GM18498 (cell line): Measurements from ENCODE around the gene FMN1.

Source experiments
- ATAC-seq: cut with Tn5 transposase; IDR thresholded peaks from one replicate; pipeline ENCODE4 v1.9.1; 2021; ENCODE audit warnings: mild to moderate bottlenecking, moderate library complexity; ENCODE audit not compliant: unreplicated experiment

FMN1 gene

GRCh38 chr15:33027306-33028035 is 167.0 kb downstream of the FMN1 start:
- no peak for ATAC-seq

DNA sequence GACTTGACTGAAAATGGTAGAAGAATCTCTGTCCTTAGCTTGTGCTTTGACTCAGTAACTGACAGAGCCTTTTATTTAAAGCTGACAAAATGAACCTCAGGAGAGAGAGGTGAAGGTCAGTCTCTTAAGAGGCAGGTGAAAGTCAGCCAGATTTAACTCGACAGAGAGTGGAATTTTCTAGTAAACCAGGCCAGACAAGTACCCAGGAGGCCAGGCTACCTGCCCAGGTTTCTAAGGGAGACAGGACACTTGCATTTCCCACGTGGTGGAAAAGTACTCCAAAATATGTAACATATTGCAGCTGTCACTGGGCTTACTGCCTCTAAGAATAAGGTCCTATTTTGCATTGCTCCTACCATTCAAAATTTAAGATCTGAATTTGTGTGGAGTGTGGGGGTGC is 167.9 kb downstream of the FMN1 start:
- no peak for ATAC-seq

GRCh38 chr15:33022629-33023028 is 171.9 kb downstream of the FMN1 start:
- no peak for ATAC-seq

DNA sequence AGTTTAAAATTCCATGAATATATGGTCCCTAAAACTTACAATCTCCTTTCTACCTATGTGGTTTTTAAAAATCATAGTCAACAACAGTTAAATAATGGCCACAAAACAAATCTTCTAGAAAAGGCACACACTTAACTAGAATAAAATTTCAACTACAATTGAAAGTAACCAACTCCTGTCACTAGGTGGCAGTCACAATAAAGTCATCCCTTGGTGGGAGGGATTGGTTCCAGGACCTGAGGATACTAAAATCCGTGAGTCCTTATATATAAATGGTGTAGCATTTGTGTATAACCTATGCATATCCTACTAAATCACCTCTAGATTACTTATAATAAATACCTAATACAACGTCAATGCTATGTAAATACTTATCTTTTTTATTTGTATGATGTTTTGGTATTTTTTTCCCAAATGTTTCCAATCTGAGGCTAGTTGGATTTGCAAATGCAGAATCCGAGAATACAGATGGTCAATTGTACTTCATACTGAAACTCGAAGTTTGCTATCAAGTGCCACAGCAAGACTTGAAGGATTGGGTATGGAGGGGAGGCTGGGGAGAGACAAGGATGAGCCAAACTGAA is 172.6 kb downstream of the FMN1 start:
- no peak for ATAC-seq

DNA sequence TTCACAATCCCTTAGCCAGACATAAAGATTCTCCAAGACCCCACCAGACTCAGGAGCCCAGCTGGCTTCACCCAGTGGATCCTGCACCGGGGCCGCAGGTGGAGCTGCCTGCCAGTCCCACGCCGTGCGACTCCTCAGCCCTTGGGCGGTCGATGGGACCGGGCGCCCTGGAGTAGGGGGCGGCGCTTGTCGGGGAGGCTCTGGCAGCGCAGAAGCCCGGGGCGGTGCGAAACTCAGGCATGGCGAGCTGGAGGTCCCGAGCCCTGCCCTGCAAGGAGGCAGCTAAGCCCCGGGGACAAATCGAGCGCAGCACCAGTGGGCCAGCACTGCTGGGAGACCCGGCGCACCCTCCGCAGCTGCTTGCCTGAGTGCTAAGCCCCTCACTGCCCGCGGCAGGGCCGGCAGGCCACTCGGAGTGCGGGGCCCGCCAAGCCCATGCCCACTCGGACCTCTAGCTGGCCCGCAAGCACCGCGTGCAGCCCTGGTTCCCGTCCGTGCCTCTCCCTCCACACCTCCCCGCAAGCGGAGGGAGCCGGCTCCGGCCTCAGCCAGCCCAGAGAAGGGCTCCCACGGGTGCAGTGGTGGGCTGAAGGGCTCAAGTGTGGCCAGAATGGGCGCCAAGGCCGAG is 175.0 kb downstream of the FMN1 start:
- ATAC-seq, result no peak

- no peak for ATAC-seq
Measured at GRCh38 chr15:33016405-33017024, 178.0 kb downstream of the FMN1 start.

- no peak for ATAC-seq
Measured at GRCh38 chr15:33014586-33014985, 179.9 kb downstream of the FMN1 start.

- ATAC-seq, result no peak
Measured at GRCh38 chr15:33013827-33014445, 180.6 kb downstream of the FMN1 start.

DNA sequence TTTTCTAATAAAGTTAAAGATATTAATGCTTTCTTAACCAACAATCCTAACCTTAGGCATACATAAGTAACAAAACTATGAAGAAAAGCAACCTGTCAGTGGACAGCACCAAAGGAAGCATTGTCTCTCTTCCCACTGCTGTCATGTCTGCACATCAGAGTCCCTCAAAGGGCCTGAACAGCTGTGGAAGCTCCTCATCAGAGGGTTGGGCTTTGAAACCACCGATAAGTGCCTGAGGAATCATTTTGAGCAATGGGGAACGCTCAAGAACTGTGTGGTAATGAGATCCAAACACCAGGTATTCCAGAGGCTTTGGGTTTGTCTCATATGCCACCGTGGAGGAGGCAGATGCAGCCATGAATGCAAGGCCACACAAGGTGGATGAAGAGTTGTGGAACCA is 182.5 kb downstream of the FMN1 start:
- no peak for ATAC-seq

DNA sequence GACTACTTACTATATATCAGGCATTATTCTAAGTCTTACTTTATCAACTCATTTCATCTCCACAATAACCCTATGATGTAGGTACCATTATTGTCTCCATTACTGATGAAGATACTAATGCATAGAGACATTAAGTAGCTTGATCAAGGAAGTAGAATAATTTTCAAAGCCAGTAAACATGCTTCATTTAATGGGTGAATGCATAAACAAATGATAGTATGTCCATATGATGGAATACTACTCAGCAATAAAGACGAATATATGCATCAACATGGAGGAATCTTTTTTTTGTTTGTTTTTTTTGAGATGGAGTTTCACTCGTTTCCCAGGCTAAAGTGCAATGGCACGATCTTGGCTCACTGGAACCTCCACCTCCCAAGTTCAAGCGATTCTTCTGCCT is 184.9 kb downstream of the FMN1 start:
- no peak for ATAC-seq

DNA sequence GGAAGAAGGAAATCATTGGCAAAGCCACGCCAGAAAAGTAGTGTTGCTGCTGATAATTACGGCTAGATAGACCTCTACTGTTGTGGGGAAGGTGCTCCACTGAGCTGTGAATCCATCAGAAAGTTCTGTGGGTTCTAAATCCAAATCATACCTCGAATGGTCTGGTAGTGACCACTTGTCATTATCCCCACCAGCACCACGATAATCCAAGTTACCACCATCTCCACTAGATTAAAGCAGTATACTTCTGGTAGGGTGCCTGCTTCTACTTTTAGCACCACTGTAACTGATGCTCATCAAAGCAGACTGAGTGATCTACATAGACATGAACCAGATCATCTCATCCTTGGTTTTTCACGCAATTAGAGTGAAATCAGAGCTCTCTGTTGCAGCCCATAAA is 185.5 kb downstream of the FMN1 start:
- no peak for ATAC-seq

- ATAC-seq, result no peak
Measured at GRCh38 chr15:33008284-33008995, 186.1 kb downstream of the FMN1 start.

DNA sequence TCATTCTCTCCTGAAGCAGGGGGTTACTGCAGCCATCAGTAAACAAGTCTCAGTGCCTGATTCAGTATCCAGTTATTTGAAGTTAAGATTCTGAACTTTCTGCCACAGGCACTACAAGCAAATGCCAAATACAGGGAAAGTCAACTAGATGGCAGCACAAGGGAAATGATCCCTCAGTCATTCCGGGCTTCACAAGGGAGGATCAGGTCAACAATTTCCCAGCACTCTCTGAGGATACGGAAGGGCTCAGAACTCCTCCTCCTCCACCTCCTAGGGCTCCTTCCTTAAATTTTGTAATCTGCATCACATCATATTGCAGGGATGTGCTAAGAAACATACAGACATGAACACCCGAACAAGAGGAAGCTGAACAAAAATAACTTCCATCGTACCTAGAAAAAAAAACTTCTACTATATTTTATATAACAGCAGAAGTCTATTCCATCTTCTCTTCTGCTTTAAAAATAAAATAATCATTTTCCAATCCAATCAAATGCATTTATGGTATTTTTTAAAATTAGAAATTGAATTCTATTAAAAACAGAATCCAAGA is 187.1 kb downstream of the FMN1 start:
- ATAC-seq, result no peak

GRCh38 chr15:33005582-33005981 is 188.9 kb downstream of the FMN1 start:
- no peak for ATAC-seq

DNA sequence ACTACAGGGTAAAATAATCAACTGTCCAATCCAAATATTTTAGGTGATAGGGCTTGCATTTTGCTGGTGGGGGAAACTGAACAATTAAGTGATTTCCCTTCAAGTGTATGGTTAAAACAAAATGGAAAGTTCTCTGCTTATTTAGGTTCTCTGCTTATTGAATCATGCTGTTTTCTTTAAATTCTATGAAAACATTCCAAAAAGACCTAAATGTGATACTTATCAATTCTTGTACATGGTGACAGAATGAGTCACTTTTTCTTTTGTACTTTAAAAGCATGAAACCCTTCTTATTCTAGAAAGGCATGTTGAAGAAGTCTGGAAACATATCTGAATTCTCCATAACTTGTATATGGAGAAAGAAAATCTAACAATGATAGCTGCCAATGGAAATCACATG is 192.6 kb downstream of the FMN1 start:
- ATAC-seq, result no peak

GRCh38 chr15:32998979-32999672 is 195.4 kb downstream of the FMN1 start:
- no peak for ATAC-seq

GRCh38 chr15:32998182-32998581 is 196.3 kb downstream of the FMN1 start:
- no peak for ATAC-seq

- no peak for ATAC-seq
Measured at GRCh38 chr15:32994810-32995424, 199.6 kb downstream of the FMN1 start.

- ATAC-seq, result no peak
Measured at GRCh38 chr15:32993285-32993684, 201.2 kb downstream of the FMN1 start.
